GM21515 (cell line): ENCODE data around the gene KIRREL3.

Experiments
- ATAC-seq: cut with Tn5 transposase; IDR thresholded peaks from one replicate; pipeline ENCODE4 v1.9.1; 2021; ENCODE audit not compliant: unreplicated experiment

The KIRREL3 gene

DNA sequence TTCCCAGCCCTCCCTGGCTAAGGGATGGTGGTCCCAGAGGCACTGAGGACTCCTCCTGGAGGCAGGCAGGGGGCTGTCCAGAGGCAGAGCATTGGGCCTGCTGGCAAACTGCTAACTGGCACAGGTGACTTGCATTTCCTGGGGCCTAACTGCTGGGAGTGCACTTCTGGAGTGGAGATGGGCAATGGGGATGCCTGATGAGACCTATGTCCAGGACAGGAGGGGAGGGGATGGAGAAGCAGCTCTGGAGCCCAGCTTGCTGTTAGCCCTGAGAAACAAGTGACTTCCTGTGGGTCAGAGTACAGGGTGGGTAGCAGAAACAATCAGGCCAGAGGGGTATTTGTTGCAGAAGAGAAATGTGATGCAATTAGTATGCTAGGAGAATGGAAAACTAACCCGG lies 391.9 kb downstream of the KIRREL3 start:
- no peak for ATAC-seq

DNA sequence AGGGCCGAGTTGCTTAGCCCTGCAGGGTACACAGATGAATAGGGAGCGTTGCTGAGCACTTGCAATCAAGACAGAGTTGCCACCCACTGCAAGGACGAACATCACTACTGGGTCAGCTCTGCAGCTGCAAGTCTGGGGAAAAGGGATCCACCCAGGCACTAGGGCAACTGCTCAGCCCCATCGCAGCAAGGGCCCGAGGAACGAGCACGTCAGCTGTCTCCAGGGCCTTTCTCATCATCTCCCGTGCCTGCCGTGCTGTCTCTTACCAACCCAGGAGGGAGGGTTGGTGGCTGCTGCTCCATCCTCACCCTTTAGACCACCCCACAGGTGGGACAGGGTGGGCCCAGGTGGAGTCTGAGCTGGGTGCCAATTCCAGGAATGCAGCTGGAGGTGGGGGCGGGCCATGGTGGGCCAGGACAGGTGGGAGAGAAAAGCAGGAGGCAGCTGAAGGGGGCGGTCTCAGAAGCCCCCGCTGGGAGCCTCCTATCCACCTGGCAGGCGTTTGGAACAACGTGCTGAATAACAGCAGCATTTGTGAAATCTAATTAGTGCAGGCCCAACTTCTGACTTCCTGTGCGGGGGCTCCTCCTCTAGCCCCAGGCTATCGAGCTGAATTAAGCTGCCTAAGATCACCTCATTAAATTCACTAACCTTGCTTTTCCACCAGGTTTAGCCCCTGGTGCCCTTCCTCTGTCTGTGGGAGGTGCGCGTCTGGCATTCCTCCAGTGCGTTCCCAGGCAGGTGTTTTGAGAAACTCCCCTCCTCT lies 392.6 kb downstream of the KIRREL3 start:
- no peak for ATAC-seq

DNA sequence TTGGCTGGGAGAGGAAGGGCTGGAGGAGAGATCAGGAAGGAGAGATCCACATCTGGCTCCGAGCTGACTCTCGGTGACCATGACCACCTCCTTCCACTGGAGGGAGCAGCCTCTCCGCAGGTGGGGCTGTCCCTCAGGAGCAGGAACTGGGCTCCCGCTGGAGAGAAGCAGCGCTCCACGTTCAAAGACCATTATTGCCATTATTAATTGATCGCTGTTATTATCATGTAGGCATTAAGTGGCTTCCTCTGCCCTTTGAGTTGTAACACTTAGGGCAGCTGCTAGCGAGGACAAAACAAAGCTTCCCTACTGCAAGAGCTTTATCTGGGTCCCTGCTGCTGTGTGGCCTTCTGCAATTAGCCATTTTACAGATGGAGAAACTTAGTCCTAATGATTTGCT lies 393.2 kb downstream of the KIRREL3 start:
- no peak for ATAC-seq

DNA sequence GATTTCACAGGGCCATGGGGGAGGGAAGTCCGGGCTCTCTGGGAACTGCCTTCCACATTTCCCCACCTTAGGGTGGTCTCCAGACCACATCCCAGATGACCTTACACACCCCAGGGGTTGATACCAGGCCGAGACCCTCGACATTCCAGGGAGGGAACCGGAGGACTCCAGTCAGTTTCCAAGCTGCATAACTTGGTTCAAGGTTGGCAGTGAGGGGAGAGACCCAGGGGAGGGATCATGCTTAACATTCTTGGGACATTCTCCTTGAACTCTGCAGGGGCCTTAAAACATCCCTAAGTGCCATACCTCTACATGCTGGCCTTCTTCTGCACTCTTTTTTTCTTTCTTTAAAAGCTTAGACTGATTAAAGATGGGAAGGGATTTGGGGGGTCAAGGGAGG lies 394.1 kb downstream of the KIRREL3 start:
- no peak for ATAC-seq

DNA sequence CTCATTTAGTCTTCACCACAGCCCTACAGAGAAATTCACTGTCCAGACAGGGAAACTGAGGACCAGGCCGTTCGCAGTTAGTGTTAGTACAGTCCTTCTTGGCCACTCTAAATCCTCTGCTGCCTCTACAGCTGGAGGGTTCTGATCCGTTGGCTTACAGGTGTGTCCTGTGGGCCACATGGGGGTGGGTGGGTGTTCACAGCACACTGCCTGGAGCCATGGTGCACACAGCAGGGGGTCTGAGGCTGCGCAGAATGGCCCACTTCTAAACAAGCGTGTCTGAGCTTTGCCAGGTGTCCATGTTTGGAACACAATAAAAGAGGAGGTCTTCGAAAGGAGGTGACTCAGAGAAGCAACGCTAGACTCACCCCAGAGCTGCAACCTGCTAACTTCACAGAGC lies 396.1 kb downstream of the KIRREL3 start:
- no peak for ATAC-seq

DNA sequence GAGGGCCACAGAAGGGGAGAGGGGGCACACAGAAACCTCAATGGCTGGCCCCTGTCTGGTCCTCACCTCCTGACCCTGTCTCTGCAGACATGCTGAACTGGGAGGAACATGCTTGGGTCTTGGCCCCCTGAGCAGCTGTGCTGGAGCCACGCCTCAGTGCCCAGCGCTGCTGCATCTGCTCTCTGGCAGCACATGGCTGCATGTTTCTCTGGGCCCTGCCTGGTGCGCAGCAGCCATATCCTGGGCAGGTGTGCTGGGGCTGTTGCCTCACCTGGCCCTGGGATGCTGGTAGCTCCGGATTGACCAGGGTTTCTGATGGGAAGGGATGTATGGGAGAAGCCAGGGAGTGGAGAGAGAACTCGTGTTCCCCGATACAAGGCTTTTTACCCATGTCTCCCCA lies 397.1 kb downstream of the KIRREL3 start:
- no peak for ATAC-seq

DNA sequence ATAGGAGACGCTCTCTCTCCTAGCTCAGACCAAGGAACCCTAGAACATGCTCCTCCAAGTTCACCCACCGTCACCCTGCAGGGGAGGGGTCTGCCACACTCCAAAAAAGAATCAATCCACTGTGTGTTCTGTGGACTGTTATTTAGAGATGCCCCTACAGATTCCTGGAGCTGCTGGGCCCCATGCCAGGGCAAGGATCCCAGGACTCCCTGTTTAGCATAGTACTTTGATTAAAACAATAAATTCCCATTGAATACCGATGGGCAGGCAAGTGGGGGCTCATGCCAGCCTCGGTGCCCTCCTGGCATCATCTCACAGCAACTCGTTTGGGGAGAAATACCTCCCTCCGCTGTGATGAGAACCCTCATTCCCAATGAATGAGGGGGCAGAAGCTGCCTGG lies 397.6 kb downstream of the KIRREL3 start:
- ATAC-seq, result no peak

DNA sequence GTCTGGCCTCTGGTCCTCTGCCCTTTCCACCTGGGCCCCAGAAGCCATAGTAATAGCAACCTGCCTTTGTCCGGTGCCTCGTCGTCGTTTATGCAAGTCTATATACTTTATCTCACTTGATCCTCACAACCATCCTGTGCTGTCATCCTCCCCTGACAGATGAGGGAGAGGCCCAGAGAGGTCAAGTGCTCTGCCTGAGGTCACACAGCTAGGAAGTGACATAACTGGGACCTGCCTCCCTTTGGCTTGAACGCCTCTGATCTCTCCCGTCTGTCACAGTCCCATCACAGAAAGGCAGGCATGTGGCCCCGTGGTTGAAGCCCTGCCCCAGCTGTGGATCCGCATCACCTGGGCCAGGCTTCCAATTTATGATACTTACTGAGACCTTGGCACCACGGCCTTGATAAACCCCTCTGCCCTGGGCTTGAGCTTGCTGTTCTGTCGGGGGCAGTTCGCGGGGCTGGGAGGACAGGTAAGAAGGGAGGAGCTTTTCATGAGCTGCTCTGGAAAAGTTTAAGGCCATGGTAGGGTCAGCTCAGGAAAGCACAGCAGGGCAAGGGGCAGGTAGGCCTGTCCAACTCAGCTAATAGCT lies 398.1 kb downstream of the KIRREL3 start:
- ATAC-seq, result no peak

DNA sequence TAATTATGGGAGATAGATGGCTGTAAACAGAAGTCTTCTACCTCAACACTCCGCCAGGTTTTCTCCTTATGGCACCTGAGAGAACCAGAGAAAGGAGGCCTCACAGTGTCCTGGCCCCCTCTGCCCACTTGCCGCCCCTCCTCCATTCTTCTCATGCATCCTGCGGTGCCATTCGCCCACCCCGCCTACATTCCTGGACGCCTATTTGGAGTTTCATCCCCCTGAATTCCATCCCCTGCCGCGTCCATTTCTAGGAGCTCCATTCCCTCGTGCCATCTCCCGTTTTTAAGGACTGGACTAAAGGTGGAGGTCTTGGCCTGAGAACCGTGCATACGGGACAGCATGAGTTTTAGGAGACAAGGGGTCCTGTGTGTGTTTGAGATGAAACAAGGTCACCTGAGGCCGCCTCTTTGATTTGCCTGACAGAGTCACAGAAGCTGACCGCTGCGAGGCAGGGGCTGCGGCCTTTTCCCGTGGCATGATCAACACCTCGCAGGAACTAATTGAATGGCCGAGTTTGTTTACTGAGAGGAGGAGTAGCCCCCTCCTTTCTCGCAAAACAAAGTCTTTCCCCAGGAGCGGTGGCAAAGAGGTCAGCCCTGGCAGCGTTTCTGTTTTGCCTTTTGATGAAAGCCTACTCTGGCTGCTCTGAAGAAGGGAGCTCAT lies 398.9 kb downstream of the KIRREL3 start:
- ATAC-seq, result no peak

DNA sequence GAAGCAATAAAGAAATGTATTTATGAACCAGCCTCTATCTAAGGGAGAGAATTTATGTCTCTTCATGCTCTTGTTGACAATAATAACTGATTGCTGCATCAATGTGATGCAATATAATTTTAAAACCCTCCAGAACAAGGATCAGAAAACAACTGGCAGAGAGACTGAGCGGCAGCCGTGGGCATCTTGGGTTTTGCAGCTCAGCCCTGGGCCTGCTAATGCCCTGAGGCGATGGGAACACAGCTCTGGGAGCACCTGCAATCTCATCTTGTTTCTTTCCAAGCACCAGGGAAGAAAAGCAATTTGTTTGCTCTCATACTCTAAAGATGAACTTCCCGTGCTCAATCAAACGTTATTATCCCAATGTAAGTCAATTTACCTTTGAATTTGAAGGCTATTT lies 399.4 kb downstream of the KIRREL3 start:
- ATAC-seq, result no peak

DNA sequence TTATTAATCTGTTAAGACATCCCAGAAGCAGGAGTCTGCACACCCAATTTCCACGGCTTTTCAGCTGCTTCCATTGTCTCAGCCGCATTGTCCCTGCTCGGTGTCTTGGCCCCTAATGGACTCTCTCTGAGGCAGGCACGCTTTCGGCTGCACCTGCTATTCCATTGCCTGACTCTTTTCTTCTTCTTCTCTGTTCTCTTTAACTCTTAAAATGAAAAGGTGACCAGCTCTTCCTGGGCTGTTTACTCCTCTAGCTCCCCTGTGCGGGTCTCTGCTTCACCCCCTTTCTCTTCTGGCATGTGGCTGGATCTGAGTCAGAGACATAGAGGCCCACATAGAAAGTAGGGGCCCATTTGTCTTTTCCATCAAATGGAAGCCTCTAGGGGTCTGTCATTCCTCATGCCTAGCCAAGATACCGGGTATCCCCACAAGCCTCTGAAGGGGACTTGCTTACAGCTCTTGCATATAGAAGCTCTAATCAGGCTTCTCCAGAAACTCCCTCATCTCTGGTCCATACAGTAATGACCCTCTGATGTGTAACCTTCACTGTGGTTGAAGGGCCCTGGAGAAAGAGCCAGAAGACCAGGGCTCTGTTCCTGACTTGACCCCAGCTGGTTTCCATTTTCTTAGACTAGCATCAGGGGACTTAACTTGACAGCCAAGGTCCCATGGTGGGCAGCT lies 401.2 kb downstream of the KIRREL3 start:
- ATAC-seq, result no peak

DNA sequence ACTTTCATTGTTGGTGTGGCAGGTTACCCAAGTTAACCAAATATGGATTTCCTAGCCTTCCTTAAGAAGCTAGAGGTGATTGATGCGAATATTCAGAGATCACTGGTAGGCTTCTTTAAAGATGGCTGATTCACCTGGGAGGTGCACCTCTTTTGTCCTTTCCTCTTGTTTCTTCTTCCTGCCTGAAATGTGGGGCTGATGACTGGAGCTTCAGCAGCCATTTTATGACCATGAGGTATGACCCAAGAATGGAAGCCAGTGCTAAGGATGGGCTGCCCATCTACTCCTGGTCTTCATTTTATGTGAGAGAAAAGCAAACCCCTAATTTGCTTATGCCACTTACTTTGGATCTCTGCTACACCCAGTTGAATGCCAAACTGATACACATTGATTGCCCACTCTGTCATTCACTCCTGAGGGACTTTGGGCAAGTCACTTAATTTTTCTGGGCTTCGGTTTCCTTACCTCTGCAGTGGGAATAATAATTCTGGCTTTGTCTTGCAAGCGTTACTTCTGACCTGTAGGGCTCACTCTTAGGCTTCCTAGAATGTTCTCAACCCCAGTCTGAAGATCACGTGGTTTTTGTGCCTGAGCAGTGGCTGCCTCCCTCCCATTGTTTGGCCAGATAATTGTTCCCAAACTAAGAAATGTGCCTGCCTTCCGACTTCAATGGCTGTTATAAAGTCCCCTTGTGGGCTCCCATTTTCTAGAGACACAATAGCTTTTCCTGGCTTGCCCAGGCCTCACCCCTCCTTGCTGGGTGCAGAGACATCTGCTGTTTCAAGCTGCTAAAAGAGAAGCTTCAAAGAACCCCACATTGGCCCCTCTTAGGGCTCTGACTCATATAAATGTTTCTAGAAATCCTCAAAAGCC lies 402.0 kb downstream of the KIRREL3 start:
- ATAC-seq, result no peak

DNA sequence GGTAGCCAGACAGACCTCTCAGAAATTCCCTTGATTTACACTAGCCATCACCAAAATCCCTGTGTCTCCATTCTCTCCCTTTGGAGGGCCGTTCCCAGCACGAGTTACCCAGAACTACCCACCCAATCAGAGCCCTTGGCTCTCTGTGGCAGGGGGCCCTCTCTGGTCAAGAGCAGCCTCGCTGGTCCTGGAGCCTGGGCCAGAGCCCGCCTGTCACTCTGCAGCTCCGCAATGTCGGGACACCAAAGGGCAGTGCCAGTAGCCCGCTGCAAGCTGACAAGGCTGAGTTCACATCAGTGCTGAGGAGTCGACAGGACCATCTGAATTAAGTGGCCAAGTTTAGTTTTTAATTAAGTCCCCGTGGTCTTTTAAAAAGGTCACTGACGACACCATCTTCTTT lies 403.5 kb downstream of the KIRREL3 start:
- no peak for ATAC-seq

DNA sequence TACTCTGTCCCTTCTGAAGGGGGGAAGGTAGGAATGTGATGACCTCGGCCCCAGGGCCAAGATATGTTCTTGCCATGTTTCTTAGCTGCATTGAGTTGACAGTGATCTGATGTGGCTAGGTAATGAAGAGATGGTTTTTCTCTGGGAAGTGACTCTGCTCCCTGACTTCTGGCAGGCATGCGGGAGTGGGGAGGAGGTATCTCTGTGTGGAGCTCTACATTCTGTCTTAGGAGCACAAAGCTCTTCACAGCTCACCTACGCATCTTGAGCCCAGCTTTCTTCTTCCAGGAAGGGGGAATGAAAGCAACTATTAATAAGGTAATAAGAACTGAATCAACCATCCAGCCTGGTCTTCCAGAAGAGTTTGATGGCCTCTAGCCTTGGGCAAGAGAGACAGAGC lies 404.1 kb downstream of the KIRREL3 start:
- ATAC-seq, result no peak

DNA sequence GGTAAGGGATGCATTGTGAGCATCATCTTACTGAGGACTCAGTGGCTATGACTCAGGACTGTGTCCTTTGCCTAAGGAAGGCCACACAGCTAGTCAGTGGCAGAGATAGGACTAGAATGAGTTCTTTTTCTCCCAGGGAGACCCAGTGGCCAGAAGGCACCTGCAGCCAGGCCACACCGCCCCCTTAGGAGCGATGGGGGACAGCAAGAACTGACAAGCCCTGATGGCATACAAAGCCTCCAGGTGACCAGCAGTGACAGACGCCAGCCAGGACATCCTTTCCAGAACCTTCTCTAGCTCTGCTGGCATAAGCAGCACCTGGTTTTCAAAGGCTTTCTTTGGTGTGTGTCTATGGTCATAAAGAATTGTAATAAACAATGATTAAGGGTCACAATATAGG lies 405.0 kb downstream of the KIRREL3 start:
- no peak for ATAC-seq

DNA sequence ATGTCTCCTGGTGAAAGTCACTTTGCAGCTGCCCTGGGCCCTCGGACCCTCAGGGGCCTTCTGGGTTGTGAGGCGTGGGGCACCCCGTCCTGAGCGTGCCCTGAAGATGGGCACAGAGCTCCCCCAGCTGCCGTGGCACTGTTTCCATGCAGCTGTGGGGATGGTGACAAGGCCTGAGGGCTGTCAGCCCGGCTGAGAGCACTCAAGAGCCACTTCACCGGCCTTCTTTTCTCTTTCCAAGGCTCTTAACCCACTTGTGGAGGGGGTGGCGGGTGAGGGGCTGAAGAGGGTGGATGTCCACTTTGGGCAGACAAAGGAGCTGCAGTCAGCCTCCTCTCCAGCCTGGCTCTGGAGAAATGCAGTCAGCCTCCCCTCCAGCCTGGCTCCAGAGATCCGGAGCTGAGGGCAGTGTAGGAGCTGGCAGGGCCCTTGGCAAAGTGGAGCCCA lies 405.6 kb downstream of the KIRREL3 start:
- ATAC-seq, result no peak

DNA sequence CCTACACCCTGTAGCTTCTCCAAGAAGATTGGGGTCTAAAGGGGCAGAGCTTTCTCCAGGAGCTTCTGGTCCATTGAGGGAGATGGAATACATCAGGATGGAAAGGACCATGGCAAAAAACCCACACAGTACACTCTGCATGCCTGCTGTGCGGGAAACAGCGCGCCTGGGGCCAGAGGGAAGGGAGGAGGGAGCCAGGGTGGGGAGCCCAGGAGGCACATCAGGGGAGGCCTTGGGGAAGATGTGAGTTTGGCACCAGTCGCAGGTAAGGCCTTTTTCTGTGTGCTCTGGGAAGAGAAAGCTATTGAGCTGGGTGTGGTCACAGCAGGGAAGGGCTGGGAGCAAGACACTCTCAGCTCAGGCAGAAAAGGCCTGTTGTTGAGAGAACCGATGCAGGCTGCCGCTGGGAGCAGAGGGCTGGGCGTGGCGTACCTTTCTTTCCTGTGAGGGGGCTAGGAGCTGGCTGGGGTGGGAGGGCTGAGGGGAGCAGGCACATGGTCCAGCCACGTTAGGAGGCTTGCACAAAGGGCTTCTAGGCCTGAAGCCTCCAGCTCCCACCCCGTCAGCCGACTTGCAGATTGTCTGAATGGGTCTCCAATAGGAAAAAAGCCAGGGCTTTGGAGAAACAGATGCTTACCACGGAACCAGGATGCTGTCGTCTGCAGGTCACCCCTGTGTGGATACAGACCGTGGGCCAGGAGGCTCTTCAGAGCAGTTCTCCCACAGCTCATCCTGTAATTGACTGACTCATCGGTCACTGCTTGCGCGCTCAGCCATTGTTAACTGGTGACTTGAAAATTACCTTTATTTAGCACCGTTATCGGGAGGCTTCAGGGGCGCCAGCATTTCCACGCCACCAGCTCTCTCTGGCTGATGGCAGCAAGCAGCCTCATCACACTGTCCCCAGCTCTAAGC lies 407.8 kb downstream of the KIRREL3 start:
- no peak for ATAC-seq

DNA sequence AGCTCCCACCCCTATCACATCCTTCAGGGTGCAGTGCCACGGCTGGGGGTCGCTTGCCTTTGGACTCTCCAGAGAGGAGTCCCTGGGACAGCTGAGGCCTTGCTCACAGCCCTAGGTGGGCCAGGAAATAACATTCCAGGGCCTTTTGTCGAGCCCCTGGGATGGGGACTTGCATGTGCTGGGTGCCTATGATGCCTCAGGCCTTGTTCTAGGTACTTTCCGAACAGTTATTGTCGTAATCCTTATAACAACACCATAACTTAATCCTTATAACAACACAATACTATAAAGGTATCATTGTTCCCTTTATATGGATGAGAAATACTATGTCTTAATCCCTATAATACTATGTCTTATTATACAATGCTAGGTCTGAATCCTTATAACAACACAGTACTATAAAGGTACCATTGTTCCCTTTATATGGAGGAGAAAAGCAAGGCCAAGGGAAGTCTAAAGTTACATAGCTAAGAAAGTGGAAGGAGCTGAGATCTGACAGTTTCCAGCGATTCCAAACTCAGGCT lies 408.5 kb downstream of the KIRREL3 start:
- ATAC-seq, result no peak

DNA sequence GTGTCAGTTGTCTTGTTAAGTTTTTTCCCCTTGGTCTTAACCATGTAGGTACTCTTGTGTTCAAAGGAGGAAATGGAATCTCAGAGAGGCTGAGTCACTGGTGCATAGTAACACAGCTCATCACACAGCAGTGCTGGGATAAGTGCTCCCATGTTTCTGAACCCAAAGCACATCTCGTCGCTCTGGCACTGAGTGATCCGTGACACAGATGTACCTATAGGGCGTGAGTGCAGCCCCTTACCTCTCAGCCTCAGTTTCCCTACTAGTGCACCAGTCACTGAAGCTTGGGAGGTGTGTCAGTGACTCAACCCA lies 411.1 kb downstream of the KIRREL3 start:
- ATAC-seq, result no peak
